Activated naive CD8-positive, alpha-beta T cell treated with anti-CD3 and anti-CD28 coated beads, Interleukin-2, amount 50 U/mL, for 16 hours (primary cell): ENCODE measurements around the gene ASCC1.
"Not testable (repeated sequence)": the region's sequence is repeated elsewhere in the genome, so short reads cannot be mapped to it uniquely, and the experiment has no call there.

ENCODE experiments used
- DNase-seq: peaks from one replicate; pipeline ENCODE4 v3.0.0-alpha.2; 2020; ENCODE audit warnings: low read depth, low spot score

ASCC1 gene

DNA sequence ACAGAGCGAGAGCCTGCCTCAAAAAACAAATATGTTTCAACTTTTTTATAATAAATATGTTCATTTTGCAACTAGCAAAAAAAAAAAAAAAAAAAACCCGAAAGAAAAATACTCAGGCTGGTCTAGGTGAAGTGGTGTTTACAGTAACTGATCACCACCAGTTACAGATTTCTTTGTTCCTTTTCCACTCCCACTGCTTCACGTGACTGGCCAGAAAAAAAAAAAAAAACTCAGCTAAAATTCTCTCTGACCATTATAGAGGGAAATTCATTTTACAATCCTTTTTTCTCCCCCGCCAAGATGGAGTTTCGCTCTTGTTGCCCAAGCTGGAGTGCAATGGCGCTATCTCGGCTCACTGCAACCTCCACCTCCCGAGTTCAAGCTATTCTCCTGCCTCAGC, 4.6 kb upstream of the ASCC1 start:
- no peak for DNase-seq

DNA sequence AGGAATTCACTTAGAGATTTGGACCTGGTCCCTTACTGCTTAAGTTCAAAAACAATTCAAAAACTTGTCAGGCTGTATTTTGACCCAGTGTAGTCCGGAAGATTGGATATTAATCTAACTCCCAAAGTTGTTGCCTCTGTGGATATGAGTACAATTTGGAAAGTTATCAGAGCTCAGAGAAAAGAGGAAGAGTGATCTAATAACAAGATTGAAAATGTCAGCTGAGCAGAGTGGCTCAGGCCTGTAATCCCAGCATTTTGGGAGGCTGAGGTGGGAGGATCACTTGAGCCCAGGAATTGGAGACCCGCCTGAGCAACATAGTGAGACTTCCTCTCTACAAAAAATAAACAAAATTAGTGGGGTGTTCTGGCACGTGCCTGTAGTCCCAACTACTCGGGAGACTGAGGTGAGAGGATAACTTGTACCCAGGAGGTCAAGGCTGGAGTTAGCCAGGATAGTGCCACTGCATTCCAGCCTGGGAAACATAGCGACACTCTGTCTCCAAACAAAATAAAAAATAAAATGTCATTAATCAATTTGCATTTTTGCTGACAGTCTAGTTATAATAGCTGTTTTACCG, 3.2 kb upstream of the ASCC1 start:
- DNase-seq, result no peak

DNA sequence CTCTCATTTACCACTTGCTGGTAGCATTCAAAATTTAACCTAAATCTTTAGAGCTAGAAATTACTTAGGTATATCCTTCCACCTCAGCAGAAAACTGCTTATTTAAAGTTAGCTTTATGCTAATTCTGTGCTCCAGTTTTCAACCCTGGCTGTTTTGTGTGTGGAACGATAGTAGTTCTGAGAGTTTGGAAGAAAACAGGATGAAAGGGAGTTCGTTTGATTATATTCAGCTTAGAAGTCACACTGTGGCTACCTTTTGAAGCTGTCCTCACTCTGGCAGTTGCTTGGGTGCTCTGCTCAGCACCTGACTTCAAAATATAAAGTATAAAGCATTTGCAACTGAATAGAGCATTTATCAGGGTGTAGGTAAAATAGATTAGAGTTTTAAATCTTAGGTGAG, 2.6 kb upstream of the ASCC1 start:
- DNase-seq, result no peak

DNA sequence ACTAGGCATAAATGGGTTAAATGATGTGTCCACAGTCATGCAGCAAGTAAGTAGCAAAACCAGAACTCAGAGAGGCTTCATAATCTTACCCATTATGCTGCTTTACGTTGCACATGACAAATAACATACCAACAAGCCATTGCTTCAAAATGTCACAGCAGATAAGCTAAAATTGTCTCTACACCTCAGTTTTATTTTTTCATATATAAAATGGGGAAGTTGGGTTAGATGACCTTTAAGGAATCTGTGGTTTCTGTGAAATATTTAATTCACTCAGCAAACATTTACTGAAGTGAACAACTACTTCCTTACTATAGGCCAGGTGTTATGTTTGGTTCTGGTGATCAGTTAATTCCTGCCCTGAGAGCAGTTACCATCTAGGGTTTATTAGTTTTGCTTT, 2.2 kb upstream of the ASCC1 start:
- no peak for DNase-seq

DNA sequence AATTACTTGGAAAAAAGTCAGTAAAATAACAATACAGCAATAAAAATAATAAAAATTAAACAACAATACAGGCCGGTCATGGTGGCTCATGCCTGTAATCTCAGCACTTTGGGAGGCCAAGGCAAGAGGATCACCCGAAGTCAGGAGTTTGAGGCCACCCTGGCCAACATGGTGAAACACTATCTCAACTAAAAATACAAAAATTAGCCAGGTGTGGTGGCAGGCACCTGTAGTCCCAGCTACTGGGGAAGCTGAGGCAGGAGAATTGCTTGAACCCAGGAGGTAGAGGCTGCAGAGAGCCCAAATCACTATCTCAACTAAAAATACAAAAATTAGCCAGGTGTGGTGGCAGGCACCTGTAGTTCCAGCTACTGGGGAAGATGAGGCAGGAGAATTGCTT, 4.2 kb downstream of the ASCC1 start:
- not testable (repeated sequence) for DNase-seq

DNA sequence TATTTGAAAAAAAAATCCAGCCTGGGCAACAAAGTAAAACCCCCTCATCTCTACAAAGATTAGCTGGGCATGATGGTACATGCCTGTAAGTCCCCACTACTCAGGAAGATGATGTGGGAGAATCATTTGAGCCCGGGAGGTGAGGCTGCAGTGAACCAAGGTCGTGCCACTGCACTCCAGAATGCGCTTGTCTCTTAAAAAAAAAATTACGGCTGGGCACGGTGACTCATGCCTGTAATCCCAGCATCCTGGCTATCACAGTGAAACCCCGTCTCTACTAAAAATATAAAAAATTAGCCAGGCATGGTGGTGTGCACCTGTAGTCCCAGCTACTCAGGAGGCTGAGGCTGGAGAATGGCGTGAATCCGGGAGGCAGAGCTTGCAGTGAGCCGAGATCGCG, 4.7 kb downstream of the ASCC1 start:
- DNase-seq, result not testable (repeated sequence)

DNA sequence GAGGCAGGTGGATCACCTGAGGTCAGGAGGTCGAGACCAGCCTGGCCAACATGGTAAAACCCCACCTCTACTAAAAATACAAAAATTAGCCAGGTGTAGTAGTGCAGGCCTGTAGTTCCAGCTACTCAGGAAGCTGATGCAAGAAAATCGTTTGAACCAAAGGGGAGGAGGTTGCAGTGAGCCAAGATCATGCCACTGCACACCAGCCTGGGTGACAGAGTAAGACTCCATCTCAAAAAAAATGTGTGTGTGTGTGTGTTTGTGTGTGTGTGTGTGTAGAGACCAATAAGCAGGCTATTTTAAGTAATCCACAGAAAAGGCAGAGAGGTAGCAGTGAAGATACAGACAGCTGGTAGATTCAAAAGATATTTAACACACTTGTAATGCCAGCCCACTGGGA, 7.5 kb downstream of the ASCC1 start:
- DNase-seq, result not testable (repeated sequence)

DNA sequence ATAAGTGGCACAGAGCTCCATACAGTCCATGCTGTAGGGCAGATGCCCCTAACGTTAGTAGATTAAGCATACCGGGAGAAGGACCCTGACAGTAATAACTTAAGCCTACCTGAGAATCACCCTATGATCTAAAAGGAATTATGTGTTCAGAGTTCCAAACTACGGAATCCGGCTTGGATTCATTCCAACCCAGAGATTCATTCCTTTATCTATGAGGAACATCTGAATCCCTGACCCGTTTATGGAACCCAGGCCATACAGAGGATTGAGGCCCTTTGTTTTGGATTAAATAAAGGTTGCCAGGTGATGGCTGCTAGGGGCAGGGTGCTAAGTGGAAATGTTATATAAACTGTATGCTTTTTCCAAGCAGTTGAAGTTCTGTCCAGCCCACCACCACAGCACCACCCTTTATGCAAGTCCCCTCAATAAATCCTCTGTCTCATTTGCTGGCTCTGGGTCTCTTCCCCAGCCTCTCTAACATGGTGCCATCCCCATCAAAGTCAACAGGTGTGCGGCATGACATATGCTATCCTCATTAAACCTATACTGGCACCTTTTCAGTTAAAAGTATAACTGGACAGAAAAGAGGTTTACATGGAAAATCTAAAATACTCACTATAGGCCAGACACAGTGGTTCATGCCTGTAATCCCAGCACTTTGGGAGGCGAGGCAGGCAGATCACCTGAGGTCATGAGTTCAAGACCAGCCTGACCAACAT, 9.4 kb downstream of the ASCC1 start:
- DNase-seq, result no peak

DNA sequence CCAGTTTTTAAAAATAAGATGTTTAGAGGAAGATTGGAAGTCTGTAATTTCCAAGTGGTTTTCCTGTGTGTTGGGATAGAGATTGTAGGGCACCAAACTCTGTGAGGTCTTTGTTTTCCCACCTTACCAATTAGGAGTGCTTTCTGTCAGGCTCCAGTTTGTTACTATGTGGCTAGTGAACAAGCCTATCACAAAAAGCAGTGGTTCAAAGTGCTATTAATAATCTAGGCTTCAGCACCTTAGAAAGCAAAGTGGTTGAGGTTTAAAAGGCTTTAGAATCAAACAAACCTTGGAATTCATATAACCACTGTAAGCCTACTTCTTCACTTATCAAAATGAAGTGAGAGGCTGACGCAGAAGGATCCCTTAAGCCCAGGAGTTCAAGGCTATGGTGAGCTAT, 11.4 kb downstream of the ASCC1 start:
- DNase-seq, result no peak

DNA sequence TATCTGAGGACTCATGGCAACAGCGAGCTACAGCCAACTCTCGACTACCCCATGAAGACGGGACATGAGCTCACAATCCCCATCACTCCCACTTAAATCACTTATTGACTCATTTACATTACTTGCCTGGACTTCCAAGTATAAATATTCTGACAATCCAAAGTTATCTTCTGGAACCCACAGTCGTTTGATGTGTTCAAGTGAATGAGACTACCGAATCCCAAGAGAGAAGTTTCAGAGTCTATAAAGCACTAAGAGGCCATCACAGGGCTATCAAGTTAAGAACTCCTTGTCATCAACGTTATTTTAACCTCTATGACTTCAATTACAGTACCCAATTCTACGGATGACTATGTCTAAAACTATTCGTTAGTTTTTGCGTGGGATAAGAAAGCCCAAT, 11.8 kb downstream of the ASCC1 start:
- no peak for DNase-seq

DNA sequence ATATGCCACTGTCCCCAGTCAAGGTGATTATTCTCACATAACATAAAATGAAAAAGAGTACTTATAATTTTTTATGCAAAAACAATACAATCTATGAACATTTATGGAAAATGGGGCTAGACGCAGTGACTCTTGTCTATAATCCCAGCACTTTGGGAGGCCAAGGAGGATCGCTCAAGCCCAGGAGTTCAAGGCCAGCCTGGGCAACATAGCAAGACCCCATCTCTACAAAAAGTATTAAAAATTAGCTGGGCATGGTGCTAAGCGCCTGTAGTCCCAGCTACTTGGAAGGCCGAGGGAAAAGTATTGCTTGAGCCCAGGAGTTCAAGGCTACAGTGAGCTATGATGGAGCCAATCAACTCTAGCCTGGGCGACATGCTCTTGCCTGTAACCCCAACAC, 14.8 kb downstream of the ASCC1 start:
- no peak for DNase-seq

DNA sequence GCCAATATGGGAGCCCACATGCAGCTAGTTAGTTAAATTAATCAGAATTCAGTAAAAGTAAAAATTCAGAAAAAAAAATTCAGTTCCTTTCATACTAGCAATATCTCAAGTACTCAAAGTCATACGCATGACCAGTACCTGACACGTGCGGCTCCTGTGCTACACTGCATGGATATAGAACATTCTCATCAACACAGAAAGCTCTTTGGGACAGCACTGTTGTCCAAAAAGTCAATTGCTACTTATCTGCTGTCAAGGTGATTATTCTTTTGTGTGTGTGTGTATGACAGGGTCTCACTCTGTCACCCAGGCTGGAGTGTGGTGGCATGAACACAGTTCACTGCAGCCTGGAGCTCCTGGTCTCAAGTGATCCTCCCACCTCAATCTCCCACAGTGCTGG, 15.2 kb downstream of the ASCC1 start:
- no peak for DNase-seq

DNA sequence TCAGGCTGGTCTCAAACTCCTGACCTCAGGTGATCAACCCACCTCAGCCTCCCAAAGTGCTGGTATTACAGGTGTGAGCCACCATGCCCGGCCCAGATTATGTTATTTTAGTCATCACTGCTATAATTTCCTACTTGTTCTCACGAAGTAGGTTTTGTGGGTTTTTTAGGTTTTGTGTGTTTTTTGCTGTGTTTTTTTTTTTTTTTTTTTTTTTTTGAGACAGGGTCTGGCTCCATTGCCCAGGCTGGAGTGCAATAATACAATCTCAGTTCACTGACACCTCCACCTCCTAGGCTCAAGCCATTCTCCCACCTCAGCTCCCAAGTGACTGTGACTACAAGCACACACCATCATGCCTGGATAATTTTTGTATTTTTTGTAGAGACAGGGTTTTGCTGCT, 21.1 kb downstream of the ASCC1 start:
- DNase-seq, result no peak

DNA sequence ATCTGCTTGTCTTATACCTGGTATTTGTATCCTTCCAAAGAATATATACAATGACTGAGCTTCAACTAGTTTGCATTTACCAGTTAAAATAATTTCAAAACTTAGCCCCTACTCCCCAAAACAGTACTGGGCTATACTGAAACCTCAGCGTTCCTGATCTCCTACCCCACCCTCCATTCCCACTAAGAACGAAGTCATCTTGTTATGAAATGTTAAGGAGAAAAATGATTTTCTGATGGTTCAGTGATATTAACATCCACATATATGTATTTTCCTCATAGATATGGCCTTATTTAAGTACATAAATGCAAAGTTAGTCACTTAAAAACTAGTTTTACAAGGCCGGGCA, 29.1 kb downstream of the ASCC1 start:
- no peak for DNase-seq

DNA sequence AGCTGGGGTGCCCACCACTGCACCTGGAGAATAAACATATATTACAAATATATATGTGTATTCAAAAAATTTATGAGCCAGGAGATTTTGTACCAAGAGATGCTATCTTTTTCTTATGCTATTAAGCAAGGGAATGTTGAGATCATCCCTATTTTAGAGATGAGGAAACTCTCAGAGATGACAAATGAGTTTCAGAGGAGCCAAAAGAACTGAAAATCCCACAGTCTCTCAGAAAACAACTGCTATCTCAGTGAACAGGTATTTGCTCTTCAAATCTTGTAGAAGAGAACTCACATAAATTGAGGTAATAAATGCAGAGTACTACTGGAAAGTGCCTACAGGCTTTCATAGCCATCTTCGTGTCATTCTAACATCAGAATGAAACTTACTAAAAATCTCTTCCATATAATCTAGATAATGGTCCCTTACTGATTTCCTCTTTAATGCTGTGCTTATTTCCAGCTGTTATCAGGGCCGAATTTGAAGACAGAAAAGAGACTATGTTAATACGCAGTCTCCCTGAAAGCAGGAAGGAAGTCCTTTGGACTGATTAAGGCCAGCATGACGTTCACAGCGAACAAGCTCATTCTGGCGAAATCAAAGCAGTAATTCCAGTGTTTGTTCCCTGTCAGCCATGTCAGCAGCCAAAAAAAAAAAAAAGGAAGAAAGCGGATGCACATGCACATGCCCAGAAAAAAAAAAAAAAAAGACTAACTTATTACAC, 29.7 kb downstream of the ASCC1 start:
- DNase-seq, result no peak

DNA sequence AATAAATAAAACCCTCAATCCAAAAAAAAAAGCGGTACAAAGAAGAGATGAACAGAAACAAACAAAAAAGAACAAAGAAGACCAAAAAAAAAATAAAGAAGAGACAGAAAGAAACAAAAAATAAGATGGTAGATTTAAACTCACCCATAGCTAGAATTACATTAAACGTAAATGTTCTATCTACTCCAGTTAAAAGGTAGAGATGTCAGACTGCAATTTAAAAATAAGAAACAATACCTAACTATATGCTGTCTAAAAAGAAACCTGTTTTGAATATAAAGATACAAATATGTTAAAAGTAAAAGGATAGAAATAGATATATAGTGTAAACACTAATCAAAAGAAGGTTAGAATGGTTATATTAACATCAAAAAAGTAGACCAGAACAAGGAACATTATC, 31.9 kb downstream of the ASCC1 start:
- no peak for DNase-seq

DNA sequence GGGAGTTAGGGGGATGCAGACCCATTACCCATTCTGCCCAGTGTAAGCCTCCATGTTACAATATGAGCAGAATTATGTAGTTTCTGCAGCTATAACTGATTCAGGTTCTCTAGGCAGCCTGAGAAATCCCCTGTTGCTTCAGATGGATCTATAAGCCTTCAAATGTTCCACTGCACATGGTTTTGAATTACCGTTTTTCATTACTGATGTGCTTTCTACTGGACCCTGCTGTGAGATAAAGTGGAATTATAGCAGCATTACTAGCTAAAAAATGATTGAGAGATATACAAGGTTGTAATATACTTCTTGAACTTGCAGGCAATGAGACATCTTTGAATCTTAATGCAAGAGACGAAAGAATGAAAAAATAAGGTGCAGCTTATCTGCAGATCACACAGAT, 38.6 kb downstream of the ASCC1 start:
- DNase-seq, result no peak

DNA sequence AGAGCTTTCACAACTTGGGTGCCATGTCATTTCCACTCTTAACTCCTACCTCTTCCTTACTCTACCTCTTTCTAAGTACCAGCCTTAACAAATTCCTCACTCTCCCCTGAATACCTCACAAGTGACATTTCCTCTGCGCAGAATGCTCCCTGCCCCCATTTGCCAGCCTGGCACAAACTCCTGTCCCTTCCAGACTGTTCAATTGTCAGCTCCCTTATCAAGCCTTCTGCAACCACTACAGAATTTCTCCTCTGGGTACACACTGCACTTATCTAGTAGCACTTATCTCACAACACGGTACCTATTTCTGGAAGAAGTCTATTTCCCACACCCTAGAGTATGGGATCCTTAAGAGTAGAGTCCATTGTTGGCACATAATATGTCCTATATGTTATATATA, 39.4 kb downstream of the ASCC1 start:
- no peak for DNase-seq

DNA sequence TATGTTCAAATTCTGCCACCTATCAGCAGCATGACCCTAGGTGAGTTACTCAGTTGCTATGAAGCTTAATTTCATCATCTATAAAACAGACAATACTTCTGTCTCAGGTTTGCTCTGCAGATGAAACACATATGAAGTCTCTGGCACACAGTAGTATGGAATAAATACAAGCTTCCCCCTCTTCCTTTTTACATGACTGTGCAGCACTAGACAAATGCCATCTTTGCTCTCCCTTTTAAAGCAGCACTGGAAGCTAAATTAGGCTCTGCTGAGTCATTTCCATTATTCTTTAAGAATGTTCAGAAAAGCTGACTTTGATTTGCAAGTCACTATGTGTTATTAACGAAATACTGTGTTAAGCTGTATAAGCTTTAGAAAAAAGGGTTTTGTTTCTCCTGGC, 40.9 kb downstream of the ASCC1 start:
- no peak for DNase-seq

DNA sequence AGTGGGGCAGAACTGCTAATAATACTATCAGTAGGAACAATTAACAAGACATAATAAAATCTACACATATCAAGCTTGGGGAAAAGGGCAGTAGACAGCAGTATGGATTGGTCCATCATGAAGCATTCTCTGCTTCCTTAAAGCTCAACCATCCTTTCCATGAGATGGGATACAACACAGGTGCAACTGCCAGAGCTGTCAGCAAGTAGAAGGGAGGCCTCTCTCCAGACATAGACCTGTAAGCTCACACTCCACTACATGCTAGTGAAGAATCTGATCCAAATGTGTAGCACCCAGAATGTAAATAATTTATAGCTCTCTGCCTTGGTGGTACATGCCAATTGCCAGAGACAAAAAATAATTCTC, 41.8 kb downstream of the ASCC1 start:
- DNase-seq, result no peak

DNA sequence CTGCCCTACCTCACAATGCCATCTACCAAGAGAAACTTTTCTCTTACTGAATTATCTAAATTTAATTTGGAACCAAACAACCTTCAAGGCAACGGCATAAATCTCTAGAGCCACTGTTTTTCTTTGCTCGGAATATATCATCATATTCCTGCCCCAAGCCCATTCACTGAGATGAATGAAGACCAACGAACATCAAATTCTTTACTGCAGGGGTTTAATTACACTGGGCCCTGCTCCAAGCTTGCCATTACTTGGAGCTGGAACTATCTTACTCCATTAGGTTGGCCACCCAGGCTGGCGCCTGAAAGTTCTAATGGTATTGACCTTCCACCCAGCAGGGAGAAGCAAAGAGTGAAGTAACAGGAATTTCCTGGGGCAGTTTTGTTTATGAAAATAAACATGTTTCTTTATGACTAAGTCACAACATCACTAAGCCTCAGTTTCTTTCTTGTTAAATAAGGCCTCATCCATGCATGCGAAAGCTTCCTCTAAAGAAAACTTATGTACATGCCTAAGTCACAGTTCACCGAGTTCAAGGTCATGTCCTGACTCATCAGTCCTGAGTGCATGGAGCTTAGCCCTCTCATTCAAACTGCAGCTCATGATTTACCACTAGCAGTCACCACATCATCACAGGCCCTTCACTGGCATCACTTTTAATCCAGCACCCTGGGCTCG, 42.3 kb downstream of the ASCC1 start:
- no peak for DNase-seq

DNA sequence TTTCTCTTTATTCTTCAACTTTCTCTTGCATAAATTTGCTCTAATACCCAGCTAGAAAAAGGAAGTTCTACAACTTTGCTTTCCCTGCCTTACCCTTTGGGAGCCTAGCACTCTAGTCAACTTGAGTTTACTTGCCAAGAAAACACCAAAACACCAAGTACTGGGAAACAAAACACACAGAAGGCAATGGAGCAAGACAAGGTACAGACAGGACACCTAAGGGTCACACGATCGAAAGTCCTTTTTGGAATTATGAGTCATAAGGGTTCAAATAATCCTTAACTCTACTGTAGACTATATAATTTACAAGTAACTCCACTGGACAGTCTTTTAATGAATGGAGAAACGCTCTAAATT, 42.8 kb downstream of the ASCC1 start:
- DNase-seq, result no peak

DNA sequence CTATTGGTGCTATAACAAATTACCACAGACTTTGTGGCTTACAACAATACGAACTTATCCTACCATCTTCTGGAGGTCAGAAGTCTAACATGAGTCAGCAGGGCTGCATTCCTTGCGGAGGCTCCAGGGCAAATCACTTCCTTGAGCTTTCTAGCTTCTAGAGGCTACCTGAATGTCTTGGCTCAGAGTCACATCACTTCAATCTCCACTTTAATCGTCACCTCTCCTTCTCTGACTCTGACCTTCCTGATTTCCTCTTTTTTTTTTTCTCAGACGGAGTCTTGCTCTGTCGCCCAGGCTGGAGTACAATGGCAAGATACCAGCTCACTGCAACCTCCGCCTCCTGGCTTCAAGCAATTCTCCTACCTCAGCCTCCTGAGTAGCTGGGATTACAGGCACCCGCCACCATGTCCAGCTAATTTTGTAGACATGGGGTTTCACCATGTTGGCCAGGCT, 44.9 kb downstream of the ASCC1 start:
- no peak for DNase-seq
